Glutamatergic neuron (in vitro differentiated cells): ENCODE results near the gene AFF3. TPM values are rescaled to one million over a fixed set of nuclear protein-coding genes. Genes with fewer than 3 reads are reported as not detected.
A peak's percentile ranks its signal among the peaks of the same experiment; 100 is the strongest.
"Not testable (repeated sequence)": the region's sequence is repeated elsewhere in the genome, so short reads cannot be mapped to it uniquely, and the experiment has no call there.

ENCODE experiments used
- DNase-seq: peaks from one replicate; pipeline ENCODE4 v3.0.0; 2022
- H3K27ac Mint-ChIP-seq: one replicate; pipeline ENCODE4 v1.8.0; 2020; ENCODE audit warnings: mild to moderate bottlenecking, mixed read lengths, inconsistent platforms; ENCODE audit not compliant: unreplicated experiment
- H3K27me3 Mint-ChIP-seq: one replicate; pipeline ENCODE4 v1.8.0; 2020; ENCODE audit warnings: mild to moderate bottlenecking, moderate library complexity, mixed read lengths, inconsistent platforms; ENCODE audit not compliant: unreplicated experiment
- H3K36me3 Mint-ChIP-seq: one replicate; pipeline ENCODE4 v1.8.0; 2020; ENCODE audit warnings: mild to moderate bottlenecking, mixed read lengths, inconsistent platforms; ENCODE audit not compliant: unreplicated experiment
- H3K4me1 Mint-ChIP-seq: one replicate; pipeline ENCODE4 v1.8.0; 2020; ENCODE audit warnings: mild to moderate bottlenecking, low read depth, mixed read lengths, inconsistent platforms; ENCODE audit not compliant: unreplicated experiment
- H3K4me3 Mint-ChIP-seq: one replicate; pipeline ENCODE4 v1.8.0; 2020; ENCODE audit warnings: mild to moderate bottlenecking, mixed read lengths, inconsistent platforms; ENCODE audit not compliant: unreplicated experiment
- H3K9me3 Mint-ChIP-seq: one replicate; pipeline ENCODE4 v1.8.0; 2020; ENCODE audit warnings: mild to moderate bottlenecking, moderate library complexity, mixed read lengths, inconsistent platforms; ENCODE audit not compliant: unreplicated experiment
- CTCF ChIP-seq: fragments of 200-600 bp; sonication (generic); IDR thresholded peaks from one replicate; pipeline ENCODE4 v1.5.0; 2021; ENCODE audit not compliant: partially characterized antibody, unreplicated experiment
- total RNA-seq: library from RNA; stranded (reverse); fragmentation: NEBNext Ultra II Directional; extraction: Animal tissue kit (Norgen Biotek cat#: 25700); gene quantifications from one replicate; pipeline ENCODE4 v1.2.1, GENCODE V29; 2021; ENCODE audit not compliant: unreplicated experiment

Gene AFF3
- total RNA-seq, 1 donor from 2014 or later, result 125 TPM

DNA sequence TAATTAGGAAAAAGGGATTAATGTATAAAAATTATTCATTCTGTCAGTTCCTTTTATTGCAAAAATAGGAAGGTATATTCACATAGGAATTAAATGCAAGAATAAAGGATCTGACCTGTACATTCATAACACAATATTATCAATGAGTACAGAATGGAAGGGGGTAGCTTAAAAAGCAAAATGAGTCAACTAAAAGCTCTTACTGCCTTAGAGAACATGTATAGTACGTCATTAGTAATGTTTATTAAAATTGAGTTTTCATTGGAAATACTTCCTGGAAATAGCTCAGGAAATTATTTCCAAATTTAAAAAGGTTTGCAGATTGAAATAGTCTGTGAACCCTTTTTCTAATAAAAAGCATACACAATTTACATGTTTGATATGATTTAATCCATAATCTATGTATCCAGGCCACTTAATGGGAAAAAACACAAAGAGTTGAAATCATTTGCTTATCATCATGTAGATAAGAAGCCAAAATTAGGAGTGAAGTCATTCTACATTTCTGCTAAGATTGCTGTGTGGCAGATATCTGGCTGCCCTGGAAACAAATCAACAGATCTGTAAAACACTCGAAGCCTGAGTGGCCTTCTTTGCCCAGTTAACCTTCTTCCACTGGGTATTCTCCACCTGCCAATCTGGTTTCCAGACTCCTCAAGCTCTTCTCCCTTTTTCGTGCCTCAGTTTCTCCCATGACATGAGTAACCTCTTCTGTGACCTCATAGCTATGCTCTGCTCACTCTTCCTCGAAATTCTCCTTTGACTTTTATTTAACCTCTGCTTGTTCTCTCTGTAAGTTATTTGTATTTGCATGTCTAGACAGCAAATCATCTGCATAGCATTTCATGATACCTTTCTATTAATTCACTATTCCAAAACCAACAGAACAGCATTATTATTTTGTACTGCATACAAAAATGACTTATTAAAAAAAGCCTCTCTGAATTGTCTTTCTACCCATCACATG, 471.3 kb downstream of the AFF3 start:
- H3K27me3 Mint-ChIP-seq, result peaks cover 4% of the 10 kb centered on the region

DNA sequence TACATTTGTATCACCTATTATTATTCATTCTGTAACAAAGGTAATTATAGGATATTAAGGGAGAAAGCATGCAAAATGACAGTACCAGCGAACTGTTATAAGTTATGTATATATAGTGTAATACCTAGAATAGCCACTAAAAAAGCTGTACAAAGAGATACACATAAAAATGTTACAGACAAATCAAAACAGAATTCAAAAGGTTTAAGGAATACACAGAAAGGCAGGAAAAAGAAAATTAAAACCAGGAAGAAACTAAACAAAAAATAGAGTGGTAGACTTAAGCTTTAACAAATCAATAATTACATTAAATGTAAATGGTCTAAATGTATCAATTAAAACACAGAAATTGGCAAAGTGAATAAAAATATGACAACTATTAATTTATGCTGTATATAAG, 476.1 kb downstream of the AFF3 start:
- Mint-ChIP-seq H3K9me3 (no peaks in the 10 kb centered on the region), H3K27me3 (no peaks in the 10 kb centered on the region), H3K4me1 (peaks cover 6% of the 10 kb centered on the region), H3K36me3 (peaks cover 29% of the 10 kb centered on the region), H3K27ac (no peak overlapping the region), H3K4me3 (no peak overlapping the region)
- DNase-seq, result no peak
- TF ChIP-seq CTCF, result peak; percentile 53

More for the DNA sequence above, 471.3 kb downstream of the AFF3 start:
- Mint-ChIP-seq H3K27ac (no peak overlapping the region), H3K4me1 (peaks cover 18% of the 10 kb centered on the region), H3K36me3 (peaks cover 16% of the 10 kb centered on the region), H3K4me3 (no peak overlapping the region), H3K9me3 (peaks cover 5% of the 10 kb centered on the region)
- DNase-seq, result no peak
- TF ChIP-seq CTCF, result no peak

DNA sequence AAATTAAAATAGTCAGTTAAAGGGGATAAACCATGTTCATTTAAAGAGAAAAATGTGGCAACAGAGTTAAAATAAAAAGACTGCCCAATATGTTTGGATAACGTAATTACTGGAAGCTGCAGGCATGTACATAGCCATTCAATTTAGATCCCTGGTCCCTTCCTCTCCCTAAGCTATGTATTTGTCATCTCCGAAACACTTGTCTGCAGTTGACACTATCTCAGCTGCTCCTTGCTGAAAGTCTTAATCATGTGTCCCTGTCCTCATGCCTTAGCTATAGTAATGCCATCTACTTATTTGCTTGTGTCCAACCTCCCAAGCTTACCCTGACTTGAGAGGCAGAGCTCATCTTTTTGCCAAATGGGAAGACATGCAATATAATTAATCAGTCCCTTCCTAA, 478.7 kb downstream of the AFF3 start:
- Mint-ChIP-seq H3K36me3 (peaks cover 22% of the 10 kb centered on the region), H3K27ac (no peak overlapping the region), H3K4me3 (peak overlapping the region; percentile 21), H3K9me3 (no peaks in the 10 kb centered on the region), H3K27me3 (no peaks in the 10 kb centered on the region), H3K4me1 (peaks cover 11% of the 10 kb centered on the region)
- no peak for DNase-seq
- no peak for TF ChIP-seq CTCF

GRCh38 chr2:99662761-99663341, 479.5 kb downstream of the AFF3 start:
- Mint-ChIP-seq H3K4me3 (no peak overlapping the region), H3K36me3 (peaks cover 21% of the 10 kb centered on the region), H3K9me3 (no peaks in the 10 kb centered on the region), H3K27me3 (no peaks in the 10 kb centered on the region), H3K4me1 (peaks cover 11% of the 10 kb centered on the region), H3K27ac (peak overlapping the region; percentile 35)
- DNase-seq, result no peak
- TF ChIP-seq CTCF, result no peak

GRCh38 chr2:99661761-99662160, 480.6 kb downstream of the AFF3 start:
- H3K27ac Mint-ChIP-seq, H3K27me3 Mint-ChIP-seq, H3K9me3 Mint-ChIP-seq, H3K4me3 Mint-ChIP-seq, DNase-seq: not testable (repeated sequence)
- Mint-ChIP-seq H3K36me3 (peaks cover 20% of the 10 kb centered on the region), H3K4me1 (peaks cover 11% of the 10 kb centered on the region)
